H1 (cell line): ENCODE data around the gene RBM47. TPM values are rescaled to one million over a fixed set of nuclear protein-coding genes. Genes with fewer than 3 reads are reported as not detected.

ENCODE experiments used
- CTCF ChIA-PET: fragments of 300-600 bp; sonication (Branson Sonifier 250); formaldehyde crosslinking; loops from one replicate; lab custom pipeline; 2021; ENCODE audit not compliant: partially characterized antibody; lab: Charles Lee
- POLR2A ChIA-PET: fragments of 300-600 bp; sonication (Branson Sonifier 250); formaldehyde crosslinking; loops from one replicate; lab custom pipeline; 2021; ENCODE audit warnings: inconsistent platforms; ENCODE audit not compliant: partially characterized antibody; lab: Charles Lee
- DNase-seq, 2 experiments: peaks; one replicate each; pipeline versions ENCODE4 v3.0.0 to v3.0.0-alpha.2; 2010 to 2022; ENCODE audit warnings: low spot score in 2 of 2, low read depth in 1 of 2, mixed read lengths in 1 of 2
- FAIRE-seq: peaks from 2 replicates; lab custom pipeline; 2011; peaks lifted over from hg19 to GRCh38; lab: Jason Lieb, UNC
- H2AFZ ChIP-seq: 2 replicates; pipeline ENCODE4 v1.8.1; 2012; ENCODE audit warnings: low read length, inconsistent platforms
- H2AK5ac ChIP-seq: 2 replicates; pipeline ENCODE4 v1.6.1; 2013; ENCODE audit warnings: low read depth, low read length
- H2BK120ac ChIP-seq: replicated peaks from 2 replicates; pipeline ENCODE3; 2013; ENCODE audit warnings: low read depth, low read length, inconsistent platforms
- H2BK12ac ChIP-seq: 2 replicates; pipeline ENCODE4 v1.6.1; 2013; ENCODE audit warnings: low read depth, low read length
- H2BK15ac ChIP-seq: 2 replicates; pipeline ENCODE4 v1.6.1; 2013; ENCODE audit warnings: low read length
- H2BK20ac ChIP-seq: 2 replicates; pipeline ENCODE4 v1.6.1; 2013; ENCODE audit warnings: low read length
- H2BK5ac ChIP-seq: 2 replicates; pipeline ENCODE4 v1.6.1; 2013; ENCODE audit warnings: low read depth, low read length
- H3K14ac ChIP-seq: 2 replicates; pipeline ENCODE4 v1.6.1; 2013; ENCODE audit warnings: inconsistent platforms; ENCODE audit not compliant: insufficient read length
- H3K18ac ChIP-seq: 2 replicates; pipeline ENCODE4 v1.6.1; 2013; ENCODE audit warnings: low read length; ENCODE audit errors: extremely low read depth
- H3K23ac ChIP-seq: 2 replicates; pipeline ENCODE4 v1.6.1; 2013; ENCODE audit warnings: inconsistent platforms; ENCODE audit not compliant: insufficient read length
- H3K23me2 ChIP-seq: 2 replicates; pipeline ENCODE4 v1.6.1; 2013; ENCODE audit warnings: low read depth, low read length
- H3K27ac ChIP-seq: 2 replicates; pipeline ENCODE4 v1.6.1; 2011; ENCODE audit warnings: low read depth, low read length, inconsistent platforms
- H3K27me3 ChIP-seq, 4 experiments: replicated peaks in 1 of 4; 1 replicate in 1 of 4; 2 replicates in 3 of 4; pipeline versions ENCODE4 v1.6.1 to v1.8.1; 2011 to 2013; ENCODE audit warnings: low read length in 3 of 4, mild to moderate bottlenecking in 3 of 4, inconsistent platforms in 2 of 4, mixed read lengths in 2 of 4, moderate library complexity in 1 of 4; ENCODE audit not compliant: control insufficient read depth in 3 of 4, insufficient read depth in 3 of 4; ENCODE audit errors: extremely low read depth in 1 of 4
- H3K36me3 ChIP-seq, 4 experiments: 2 replicates each; pipeline versions ENCODE4 v1.6.1 to v1.8.1; 2011 to 2013; ENCODE audit warnings: mild to moderate bottlenecking in 4 of 4, low read length in 3 of 4, moderate library complexity in 2 of 4, control low read depth in 1 of 4, inconsistent platforms in 1 of 4; ENCODE audit not compliant: insufficient read depth in 4 of 4, control insufficient read depth in 2 of 4
- H3K4ac ChIP-seq: replicated peaks from 2 replicates; pipeline ENCODE3; 2013; ENCODE audit warnings: low read length, low read depth, mixed read lengths, inconsistent platforms; ENCODE audit not compliant: insufficient read length
- H3K4me1 ChIP-seq, 4 experiments: replicated peaks in 1 of 4; 1 replicate in 1 of 4; 2 replicates in 3 of 4; pipeline versions ENCODE4 v1.6.1 to v1.8.1; 2011 to 2013; ENCODE audit warnings: low read length in 3 of 4, inconsistent platforms in 2 of 4, mixed read lengths in 1 of 4; ENCODE audit not compliant: insufficient read depth in 4 of 4, control insufficient read depth in 3 of 4
- H3K4me2 ChIP-seq, 2 experiments: 2 replicates each; pipeline versions ENCODE4 v1.6.1 to v1.8.1; 2011 to 2013; ENCODE audit warnings: low read depth in 2 of 2, low read length in 2 of 2, control low read depth in 1 of 2, inconsistent platforms in 1 of 2, mild to moderate bottlenecking in 1 of 2; ENCODE audit not compliant: insufficient read depth in 1 of 2
- H3K4me3 ChIP-seq, 4 experiments: fragments of 200-600, 300-600 bp in 1 of 4; sonication (generic), shearing (Covaris generic), sonication (Bioruptor Twin) in 1 of 4; 2 replicates each; pipeline versions ENCODE4 v1.5.1 to v1.8.1; 2011 to 2016; ENCODE audit warnings: low read length in 4 of 4, low read depth in 3 of 4, control low read depth in 2 of 4, inconsistent platforms in 2 of 4, mild to moderate bottlenecking in 2 of 4, mixed read lengths in 1 of 4, moderate library complexity in 1 of 4; ENCODE audit not compliant: insufficient read depth in 2 of 4; ENCODE audit errors: extremely low read depth in 1 of 4
- H3K56ac ChIP-seq: replicated peaks from 2 replicates; pipeline ENCODE3; 2013; ENCODE audit warnings: low read depth, mild to moderate bottlenecking, mixed read lengths, low read length, inconsistent platforms; ENCODE audit not compliant: insufficient read length
- H3K79me1 ChIP-seq: 2 replicates; pipeline ENCODE4 v1.6.1; 2013; ENCODE audit warnings: low read depth, low read length, control low read depth
- H3K79me2 ChIP-seq, 2 experiments: 2 replicates each; pipeline versions ENCODE4 v1.6.1 to v1.8.1; 2012 to 2013; ENCODE audit warnings: low read length in 2 of 2, mild to moderate bottlenecking in 2 of 2, inconsistent platforms in 1 of 2; ENCODE audit not compliant: insufficient read depth in 2 of 2, control insufficient read depth in 1 of 2
- H3K9ac ChIP-seq, 4 experiments: replicated peaks in 1 of 4; 1 replicate in 1 of 4; 2 replicates in 3 of 4; pipeline versions ENCODE4 v1.6.1 to v1.8.1; 2011 to 2013; ENCODE audit warnings: low read depth in 3 of 4, low read length in 3 of 4, control low read depth in 2 of 4, mild to moderate bottlenecking in 2 of 4, moderate library complexity in 2 of 4, inconsistent platforms in 1 of 4; ENCODE audit errors: extremely low read depth in 1 of 4
- H3K9me3 ChIP-seq, 2 experiments: 2 replicates each; pipeline versions ENCODE4 v1.6.1 to v1.8.1; 2012 to 2013; ENCODE audit warnings: mild to moderate bottlenecking in 2 of 2, moderate library complexity in 2 of 2, control low read depth in 1 of 2, inconsistent platforms in 1 of 2, low read depth in 1 of 2, low read length in 1 of 2, mixed read lengths in 1 of 2; ENCODE audit not compliant: insufficient read depth in 2 of 2
- H4K20me1 ChIP-seq, 2 experiments: replicated peaks in 1 of 2; 2 replicates each; pipeline versions ENCODE3 to v1.8.1; 2011 to 2013; ENCODE audit warnings: inconsistent platforms in 2 of 2, low read length in 2 of 2, mild to moderate bottlenecking in 1 of 2; ENCODE audit not compliant: insufficient read depth in 2 of 2, control insufficient read depth in 1 of 2
- H4K5ac ChIP-seq: 2 replicates; pipeline ENCODE4 v1.6.1; 2013; ENCODE audit warnings: low read length, low read depth, mixed read lengths, inconsistent platforms; ENCODE audit not compliant: insufficient read length
- H4K8ac ChIP-seq: 2 replicates; pipeline ENCODE4 v1.8.0; 2013; ENCODE audit warnings: mild to moderate bottlenecking, moderate library complexity, low read length, inconsistent platforms; ENCODE audit not compliant: insufficient read depth; ENCODE audit errors: extremely low read depth
- H4K91ac ChIP-seq: replicated peaks from 2 replicates; pipeline ENCODE3; 2013; ENCODE audit warnings: low read length, mixed read lengths, inconsistent platforms; ENCODE audit not compliant: insufficient read length
- CHD2 ChIP-seq: IDR thresholded peaks from 2 replicates; pipeline ENCODE4 v1.6.1; 2012; ENCODE audit warnings: low read length, improper control_type of control experiment
- HDAC2 ChIP-seq, 2 experiments: fragments of 300-600 bp in 1 of 2; sonication (generic) in 1 of 2; IDR thresholded peaks; 2 replicates each; pipeline ENCODE4 v1.6.1; 2011 to 2012; ENCODE audit warnings: low read depth in 2 of 2, low read length in 2 of 2, mild to moderate bottlenecking in 2 of 2, moderate library complexity in 2 of 2, borderline replicate concordance in 1 of 2, inconsistent platforms in 1 of 2
- NRF1 ChIP-seq: IDR thresholded peaks from 2 replicates; pipeline ENCODE4 v1.6.1; 2011; ENCODE audit warnings: mild to moderate bottlenecking, low read depth, low read length, improper control_type of control experiment
- RBBP5 ChIP-seq: IDR thresholded peaks from 2 replicates; pipeline ENCODE4 v1.7.1; 2012; ENCODE audit warnings: low read depth, mild to moderate bottlenecking, inconsistent platforms, low read length, moderate library complexity, borderline replicate concordance
- TAF1 ChIP-seq: IDR thresholded peaks from 2 replicates; pipeline ENCODE4 v1.6.1; 2011; ENCODE audit warnings: mild to moderate bottlenecking, low read depth, low read length
- WGBS, 2 experiments: shearing (Covaris generic) in 1 of 2; methylation state at CpG; one replicate each; pipeline versions ENCODE4 v1.1.6 to v1.1.7; 2013 to 2015; ENCODE audit warnings: low lambda C conversion rate in 2 of 2, mixed read lengths in 2 of 2, inconsistent platforms in 1 of 2, low coverage in 1 of 2, missing lambda C conversion rate in 1 of 2; ENCODE audit not compliant: insufficient replicate concordance in 2 of 2, insufficient coverage in 1 of 2, insufficient read length in 1 of 2; ENCODE audit errors: extremely low coverage in 1 of 2, missing lambda C conversion rate in 1 of 2; 5-methylcytosine and 5-hydroxymethylcytosine counted together
- polyA plus RNA-seq, 7 experiments: library from polyadenylated mRNA; depleted of rRNA in 3 of 7; stranded (reverse) in 5 of 7; unstranded in 2 of 7; fragments of >200 nt in 5 of 7; fragments of 200-250 nt in 2 of 7; gene quantifications; 1 replicate in 5 of 7; 2 replicates in 1 of 7; 4 replicates in 1 of 7; pipeline versions ENCODE4 v1.2.1 to v1.2.3, GENCODE V29; 2011 to 2013; ENCODE audit warnings: missing spikeins in 2 of 7, mixed read lengths in 2 of 7
- total RNA-seq: library from RNA; stranded (reverse); fragmentation: NEBNext Ultra II Directional; extraction: Animal tissue kit (Norgen Biotek cat#: 25700); gene quantifications from 2 replicates; pipeline ENCODE4 v1.2.1, GENCODE V29; 2021
- TF ChIP-seq, protein P1 (sequence below), 3 experiments: IDR thresholded peaks; 1 replicate in 2 of 3; 2 replicates in 1 of 3; pipeline versions ENCODE4 v1.5.1 to v1.6.1; 2011; ENCODE audit warnings: low read length in 3 of 3, mild to moderate bottlenecking in 3 of 3, inconsistent platforms in 2 of 3, low read depth in 1 of 3, moderate library complexity in 1 of 3; ENCODE audit not compliant: insufficient read depth in 1 of 3; ENCODE audit errors: control extremely low read depth in 1 of 3
- TF ChIP-seq, protein P2 (sequence below): IDR thresholded peaks from 2 replicates; pipeline ENCODE4 v1.6.1; 2011; ENCODE audit warnings: low read depth, mild to moderate bottlenecking, low read length; ENCODE audit not compliant: insufficient read depth

The RBM47 gene
- total and polyA plus RNA-seq, 2 of the 8 experiments (the other 6 are each of a cell fraction or from before 2014, with no cell fraction given), result 42.8 to 78.9 TPM

DNA sequence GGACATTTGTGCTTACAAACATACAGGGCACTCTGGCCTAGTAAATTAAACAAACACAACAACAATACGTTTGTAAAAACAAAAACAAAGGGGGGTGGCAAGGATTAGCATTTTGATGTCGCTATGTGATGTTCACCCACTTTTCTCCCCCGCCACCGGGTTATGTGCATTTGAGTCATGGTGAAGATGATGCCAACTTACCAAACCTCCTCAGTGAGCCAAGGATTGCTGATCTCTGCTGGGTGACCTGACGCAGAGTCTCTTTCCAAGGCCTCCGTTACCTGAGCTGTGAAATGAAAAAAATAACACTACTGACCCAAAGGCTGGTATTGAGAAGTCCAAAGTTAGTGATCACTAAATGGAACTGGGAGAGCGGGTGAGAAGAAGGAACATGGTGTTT, 85.4 kb downstream of the RBM47 start:
- 83% methylated on average over 7 of the region's 7 CpGs; no CpG with 5 or more reads in 1 of the 2 experiments for WGBS, 2 experiments
- no peak for FAIRE-seq
- peaks cover 2 to 13% (median 8%) of the 10 kb centered on the region in 4 experiments; a peak in 7 of 8 replicates for H3K36me3 ChIP-seq

More for the DNA sequence above, 85.4 kb downstream of the RBM47 start:
- Histone ChIP-seq H4K20me1 (peaks cover 0 to 2% of the 10 kb centered on the region in 2 experiments), H4K91ac (no peak overlapping the region), H2BK20ac (no peak overlapping the region), H3K14ac (no peak overlapping the region), H3K4me2 (no peak overlapping the region), H3K27ac (no peak overlapping the region), H3K4ac (no peak overlapping the region), H3K27me3 (no peaks in the 10 kb centered on the region), H3K9ac (no peak overlapping the region), H4K8ac (no peak overlapping the region), H3K56ac (no peak overlapping the region), H3K4me1 (peaks cover 0 to 5% (median 4%) of the 10 kb centered on the region in 4 experiments; a peak in 2 of 7 replicates), H3K23me2 (no peaks in the 10 kb centered on the region), H3K4me3 (no peak overlapping the region), H3K18ac (no peak overlapping the region), H4K5ac (no peak overlapping the region), H3K9me3 (no peaks in the 10 kb centered on the region), H2BK5ac (no peak overlapping the region), H2BK15ac (no peak overlapping the region), H2AK5ac (no peak overlapping the region), H3K23ac (no peak overlapping the region), H2BK120ac (no peak overlapping the region), H3K79me1 (peaks cover 7% of the 10 kb centered on the region), H3K79me2 (peaks cover 0 to 30% of the 10 kb centered on the region in 2 experiments; a peak in 2 of 4 replicates), H2AFZ (no peak overlapping the region), H2BK12ac (no peak overlapping the region)
- DNase-seq, result no peak
- TF ChIP-seq, protein P1, sequence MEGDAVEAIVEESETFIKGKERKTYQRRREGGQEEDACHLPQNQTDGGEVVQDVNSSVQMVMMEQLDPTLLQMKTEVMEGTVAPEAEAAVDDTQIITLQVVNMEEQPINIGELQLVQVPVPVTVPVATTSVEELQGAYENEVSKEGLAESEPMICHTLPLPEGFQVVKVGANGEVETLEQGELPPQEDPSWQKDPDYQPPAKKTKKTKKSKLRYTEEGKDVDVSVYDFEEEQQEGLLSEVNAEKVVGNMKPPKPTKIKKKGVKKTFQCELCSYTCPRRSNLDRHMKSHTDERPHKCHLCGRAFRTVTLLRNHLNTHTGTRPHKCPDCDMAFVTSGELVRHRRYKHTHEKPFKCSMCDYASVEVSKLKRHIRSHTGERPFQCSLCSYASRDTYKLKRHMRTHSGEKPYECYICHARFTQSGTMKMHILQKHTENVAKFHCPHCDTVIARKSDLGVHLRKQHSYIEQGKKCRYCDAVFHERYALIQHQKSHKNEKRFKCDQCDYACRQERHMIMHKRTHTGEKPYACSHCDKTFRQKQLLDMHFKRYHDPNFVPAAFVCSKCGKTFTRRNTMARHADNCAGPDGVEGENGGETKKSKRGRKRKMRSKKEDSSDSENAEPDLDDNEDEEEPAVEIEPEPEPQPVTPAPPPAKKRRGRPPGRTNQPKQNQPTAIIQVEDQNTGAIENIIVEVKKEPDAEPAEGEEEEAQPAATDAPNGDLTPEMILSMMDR (IDR thresholded peaks at IDR 0.05; ENCODE audit: control extremely low read depth in 1 of 3, insufficient read depth in 1 of 3, low read depth in 1 of 3, low read length in 3 of 3), result no peak
- TF ChIP-seq HDAC2 (IDR thresholded peaks at IDR 0.05; ENCODE audit: borderline replicate concordance in 1 of 2, low read depth in 2 of 2, low read length in 2 of 2) (no peak), CHD2 (no peak), TAF1 (no peak), NRF1 (no peak), RBBP5 (no peak)
- TF ChIP-seq, protein P2, sequence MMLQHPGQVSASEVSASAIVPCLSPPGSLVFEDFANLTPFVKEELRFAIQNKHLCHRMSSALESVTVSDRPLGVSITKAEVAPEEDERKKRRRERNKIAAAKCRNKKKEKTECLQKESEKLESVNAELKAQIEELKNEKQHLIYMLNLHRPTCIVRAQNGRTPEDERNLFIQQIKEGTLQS, result no peak
- POLR2A ChIA-PET, result interaction anchor here (0.5 to 1.0 kb wide), 2 partner anchors 8 to 76 kb away, joined by 3 to 4 read pairs; no protein-coding TSS in a partner anchor
- CTCF ChIA-PET, result interaction anchor here (0.6 to 1.4 kb wide), 2 partner anchors 53 to 227 kb away, joined by 4 to 5 read pairs; no protein-coding TSS in a partner anchor
